Body of pancreas (tissue), 4 donors: ENCODE measurements around the gene NTMT1.

ENCODE experiments used
- POLR2A ChIP-seq, 3 donors: fragments of 450-650 bp; IDR thresholded peaks; one replicate each; pipeline ENCODE4 v1.6.1; 2016; ENCODE audit warnings: antibody characterized with exemption in 3 of 3, mild to moderate bottlenecking in 2 of 3
- TF ChIP-seq, protein P1 (sequence below), 7 experiments: fragments of 450-650 bp in 4 of 7; fragments of 200-600 bp in 3 of 7; sonication (generic) in 3 of 7; IDR thresholded peaks; one replicate each; pipeline ENCODE4 v1.5.1; 2016 to 2019; ENCODE audit warnings: antibody characterized with exemption in 7 of 7

DNA sequence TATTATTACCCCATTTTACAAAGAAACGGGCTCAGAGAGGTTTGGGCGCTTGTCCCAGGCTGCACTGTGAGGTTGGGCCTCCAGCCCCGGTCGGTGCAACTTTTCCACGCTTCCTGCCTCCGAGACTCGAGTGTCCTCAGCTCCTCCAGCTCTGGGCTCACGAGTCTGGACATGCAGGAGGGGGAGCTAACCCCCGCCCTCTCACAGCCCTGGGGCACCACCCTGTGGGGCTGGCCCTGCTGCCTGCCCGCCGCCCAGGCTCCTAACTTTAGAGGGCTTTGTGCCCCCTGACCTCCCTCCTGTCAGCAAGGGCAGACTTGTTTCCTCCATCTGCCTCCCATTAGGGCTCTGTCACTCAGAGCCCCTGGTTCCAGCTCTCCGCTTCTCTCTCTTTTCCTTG, 20.3 kb downstream of the NTMT1 start:
- TF ChIP-seq, protein P1, sequence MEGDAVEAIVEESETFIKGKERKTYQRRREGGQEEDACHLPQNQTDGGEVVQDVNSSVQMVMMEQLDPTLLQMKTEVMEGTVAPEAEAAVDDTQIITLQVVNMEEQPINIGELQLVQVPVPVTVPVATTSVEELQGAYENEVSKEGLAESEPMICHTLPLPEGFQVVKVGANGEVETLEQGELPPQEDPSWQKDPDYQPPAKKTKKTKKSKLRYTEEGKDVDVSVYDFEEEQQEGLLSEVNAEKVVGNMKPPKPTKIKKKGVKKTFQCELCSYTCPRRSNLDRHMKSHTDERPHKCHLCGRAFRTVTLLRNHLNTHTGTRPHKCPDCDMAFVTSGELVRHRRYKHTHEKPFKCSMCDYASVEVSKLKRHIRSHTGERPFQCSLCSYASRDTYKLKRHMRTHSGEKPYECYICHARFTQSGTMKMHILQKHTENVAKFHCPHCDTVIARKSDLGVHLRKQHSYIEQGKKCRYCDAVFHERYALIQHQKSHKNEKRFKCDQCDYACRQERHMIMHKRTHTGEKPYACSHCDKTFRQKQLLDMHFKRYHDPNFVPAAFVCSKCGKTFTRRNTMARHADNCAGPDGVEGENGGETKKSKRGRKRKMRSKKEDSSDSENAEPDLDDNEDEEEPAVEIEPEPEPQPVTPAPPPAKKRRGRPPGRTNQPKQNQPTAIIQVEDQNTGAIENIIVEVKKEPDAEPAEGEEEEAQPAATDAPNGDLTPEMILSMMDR (IDR thresholded peaks at IDR 0.05) = no peak
- no peak for TF ChIP-seq POLR2A (IDR thresholded peaks at IDR 0.05)
